ENCODE results near the gene MKRN2.
"Not testable (repeated sequence)": the region's sequence is repeated elsewhere in the genome, so short reads cannot be mapped to it uniquely, and the experiment has no call there.

MKRN2 gene, protein sequence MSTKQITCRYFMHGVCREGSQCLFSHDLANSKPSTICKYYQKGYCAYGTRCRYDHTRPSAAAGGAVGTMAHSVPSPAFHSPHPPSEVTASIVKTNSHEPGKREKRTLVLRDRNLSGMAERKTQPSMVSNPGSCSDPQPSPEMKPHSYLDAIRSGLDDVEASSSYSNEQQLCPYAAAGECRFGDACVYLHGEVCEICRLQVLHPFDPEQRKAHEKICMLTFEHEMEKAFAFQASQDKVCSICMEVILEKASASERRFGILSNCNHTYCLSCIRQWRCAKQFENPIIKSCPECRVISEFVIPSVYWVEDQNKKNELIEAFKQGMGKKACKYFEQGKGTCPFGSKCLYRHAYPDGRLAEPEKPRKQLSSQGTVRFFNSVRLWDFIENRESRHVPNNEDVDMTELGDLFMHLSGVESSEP

DNA sequence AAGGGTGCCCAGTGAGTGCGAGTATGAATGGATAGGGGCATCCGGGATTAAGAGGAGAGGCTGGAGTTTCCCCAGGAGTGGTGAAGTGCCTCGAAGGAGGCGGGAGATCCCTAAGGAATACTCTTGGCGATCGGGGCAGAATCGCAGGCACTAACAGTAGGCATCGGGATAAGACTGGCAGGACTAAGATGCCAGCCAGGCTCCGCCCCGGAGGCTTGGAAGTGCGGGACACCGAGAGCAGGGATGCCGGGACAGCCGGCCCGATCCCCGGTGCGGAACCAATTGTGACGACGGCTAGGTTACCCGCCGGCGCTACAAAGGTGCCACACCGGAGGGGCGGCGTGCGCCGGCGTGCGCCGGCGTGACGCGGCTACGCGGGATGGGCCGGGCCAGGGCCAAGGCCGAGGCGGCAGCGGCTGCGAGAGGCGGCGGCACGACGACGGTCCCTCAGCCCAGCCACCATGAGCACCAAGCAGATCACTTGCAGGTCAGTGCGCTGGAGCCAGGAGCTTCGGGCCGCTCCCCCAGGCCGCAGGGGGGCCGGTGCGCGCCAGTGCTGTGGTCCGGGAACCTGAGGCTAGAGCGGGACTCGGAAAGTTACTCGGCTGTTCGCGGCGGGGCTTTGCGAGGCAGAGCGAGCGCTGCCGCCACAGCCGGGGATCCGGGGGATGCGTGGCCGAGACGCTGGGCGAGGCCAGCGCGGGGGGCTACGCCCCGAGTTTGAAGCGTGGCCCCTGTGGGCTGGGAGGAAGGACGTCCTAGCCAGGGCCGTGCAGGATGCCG lies at the start of gene MKRN2:
TSS of gene MKRN2 (plus strand) at position 398 of the 783 bp plus-strand sequence. CDS start at position 462, 64 bp downstream.
- peak; percentile 93 for DNase-seq (ENCODE audit: low spot score)

DNA sequence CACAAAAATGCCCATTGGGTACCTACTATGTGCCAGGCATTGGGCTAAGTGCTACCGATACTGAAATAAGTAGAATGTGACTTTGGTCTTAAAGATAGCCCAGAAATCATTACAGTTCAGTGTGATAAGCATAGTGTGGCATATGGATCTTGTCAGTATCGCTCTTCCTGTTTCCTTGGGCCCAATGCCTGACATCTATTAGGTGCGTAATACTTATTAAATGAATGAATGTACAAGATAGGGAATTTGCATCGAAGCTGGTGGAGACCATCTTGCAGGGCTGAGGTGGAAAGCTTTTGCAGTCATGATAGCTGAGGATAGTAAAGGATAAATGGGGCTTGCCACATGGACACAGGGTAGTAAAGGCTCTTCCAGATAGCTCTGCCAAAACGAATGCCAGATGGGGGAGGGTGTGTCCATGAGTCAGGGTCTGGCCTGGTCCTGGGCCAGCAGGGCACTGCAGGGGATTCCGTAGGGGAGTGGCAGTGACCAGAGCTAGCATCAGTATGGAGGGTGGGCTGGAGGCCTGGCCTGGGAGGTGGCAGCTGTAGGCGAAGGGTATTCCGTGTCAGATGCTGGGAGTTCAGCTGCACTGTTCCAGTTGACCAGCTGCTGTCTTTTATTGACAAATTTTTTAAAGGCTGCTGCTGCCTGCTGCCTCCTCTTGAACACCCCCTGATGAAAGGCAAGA lies 49.2 kb upstream of the MKRN2 start:
- no peak for DNase-seq (ENCODE audit: low spot score)

DNA sequence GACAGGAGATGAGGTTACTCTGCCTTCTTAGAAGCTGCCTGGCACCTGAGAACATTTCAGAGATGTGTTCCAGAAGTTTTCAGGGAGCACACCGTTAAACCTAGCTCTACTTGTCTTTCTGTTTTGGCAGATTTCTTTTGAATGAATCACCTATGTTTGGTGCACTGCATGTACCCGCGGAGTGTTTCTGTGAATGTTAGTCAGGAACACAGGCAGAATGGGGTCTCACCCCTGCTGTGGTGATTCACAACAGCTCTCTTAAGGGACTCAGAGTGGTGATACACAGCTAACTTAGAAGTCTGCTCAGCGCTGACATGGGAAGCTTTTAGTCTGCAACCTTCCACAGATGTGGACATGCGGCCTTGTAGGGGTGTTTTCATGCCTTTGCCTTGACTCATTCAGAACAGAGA lies 48.6 kb upstream of the MKRN2 start:
- DNase-seq (ENCODE audit: low spot score) = no peak

DNA sequence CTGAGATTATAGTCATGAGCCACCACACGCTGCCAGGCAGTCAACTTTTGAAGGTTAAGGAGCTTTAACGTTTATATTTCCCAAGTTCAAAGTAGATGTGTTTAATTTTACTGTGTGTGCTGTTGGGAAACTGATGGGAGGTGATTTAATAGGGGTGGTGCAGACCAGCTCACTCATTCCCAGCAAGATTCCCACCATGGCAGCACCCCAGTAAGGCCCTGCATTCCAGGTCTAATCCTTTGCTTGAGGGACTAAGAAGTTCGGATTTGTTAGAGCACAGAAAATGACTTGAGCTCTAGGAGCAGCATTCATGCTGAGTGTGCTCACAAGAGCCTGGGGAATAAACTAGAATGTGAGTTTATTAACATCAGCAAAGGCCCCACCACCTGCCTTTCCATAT lies 47.4 kb upstream of the MKRN2 start:
- DNase-seq (ENCODE audit: low spot score) = no peak

DNA sequence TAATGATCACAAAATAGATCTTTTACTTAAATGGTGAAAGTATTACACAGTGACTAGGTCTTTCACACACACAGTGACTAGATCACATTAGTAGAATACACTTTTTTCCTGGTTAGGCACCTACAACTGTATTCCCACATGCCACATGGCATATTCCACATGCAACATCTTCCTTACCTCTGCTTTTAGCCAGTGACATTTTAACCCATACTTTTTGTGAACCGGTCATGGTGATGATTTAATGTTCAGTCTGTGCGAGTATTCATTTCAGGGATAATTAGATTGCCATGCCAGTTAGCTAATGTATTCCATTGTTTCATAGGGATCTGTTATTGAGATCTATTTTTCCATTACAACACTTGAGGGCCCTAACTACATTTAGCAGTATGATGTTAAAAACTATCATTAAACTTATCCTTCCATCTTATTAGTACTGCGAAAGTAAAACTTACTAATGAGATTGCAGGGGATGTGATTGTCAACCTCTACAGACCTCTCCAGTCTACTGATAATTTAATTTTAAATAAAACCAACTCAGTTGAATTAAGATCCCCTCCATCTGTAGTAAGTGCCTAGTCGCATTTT lies 44.3 kb upstream of the MKRN2 start:
- DNase-seq (ENCODE audit: low spot score) = no peak

DNA sequence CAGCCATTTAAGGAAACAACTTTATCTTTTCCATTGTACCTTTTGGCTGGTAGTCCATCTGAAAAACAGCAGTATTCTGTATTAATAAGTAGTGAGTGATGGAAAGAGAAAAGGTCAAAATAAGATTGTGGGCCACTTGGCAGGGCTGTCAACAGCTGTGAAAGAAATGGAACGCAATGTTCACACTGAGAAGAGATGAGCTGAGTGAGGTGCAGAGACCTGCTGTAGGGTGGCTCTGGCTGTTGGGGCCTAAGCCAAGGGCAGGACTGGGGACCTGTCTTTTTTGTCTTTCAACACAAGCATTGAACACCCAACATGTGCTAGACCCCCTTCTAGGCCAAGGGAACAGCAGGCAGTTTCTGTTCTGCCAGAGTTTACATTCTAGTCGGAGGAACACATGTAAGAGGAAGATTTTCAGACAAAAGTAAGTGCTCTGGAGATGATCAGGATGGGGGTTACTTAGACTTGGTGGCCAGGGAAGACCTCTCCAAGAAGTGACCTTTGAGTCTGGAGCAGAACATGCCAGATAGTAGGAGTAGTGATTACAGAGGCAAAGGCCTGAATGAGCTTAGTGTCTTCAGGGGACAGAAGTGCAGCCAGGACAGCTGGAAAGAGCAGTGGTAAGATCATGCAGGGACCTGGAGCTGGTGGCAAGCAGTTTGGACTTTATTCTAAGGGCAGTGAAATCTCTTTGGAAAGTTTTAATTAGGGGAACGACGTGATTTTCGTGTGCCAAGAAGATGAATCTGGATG lies 43.0 kb upstream of the MKRN2 start:
- DNase-seq (ENCODE audit: low spot score) = no peak

DNA sequence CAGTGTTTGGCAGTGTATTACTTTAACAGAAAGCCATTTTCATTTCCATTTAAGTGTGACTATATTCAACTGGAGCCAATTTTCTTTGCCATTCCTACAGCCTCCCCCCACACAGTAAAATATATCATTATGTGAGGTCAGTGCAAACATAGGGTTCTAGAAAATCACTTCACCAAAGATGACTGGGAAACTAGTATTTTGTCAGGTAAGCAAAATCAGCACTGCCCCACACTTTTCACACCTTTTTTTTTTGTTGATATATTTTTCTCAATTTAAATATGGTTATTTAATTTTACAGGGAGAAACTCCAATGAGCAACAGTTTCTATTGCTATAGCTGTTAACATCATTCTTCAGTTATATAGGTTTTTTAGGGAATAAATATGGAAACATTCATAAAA lies 41.3 kb upstream of the MKRN2 start:
- no peak for DNase-seq (ENCODE audit: low spot score)

DNA sequence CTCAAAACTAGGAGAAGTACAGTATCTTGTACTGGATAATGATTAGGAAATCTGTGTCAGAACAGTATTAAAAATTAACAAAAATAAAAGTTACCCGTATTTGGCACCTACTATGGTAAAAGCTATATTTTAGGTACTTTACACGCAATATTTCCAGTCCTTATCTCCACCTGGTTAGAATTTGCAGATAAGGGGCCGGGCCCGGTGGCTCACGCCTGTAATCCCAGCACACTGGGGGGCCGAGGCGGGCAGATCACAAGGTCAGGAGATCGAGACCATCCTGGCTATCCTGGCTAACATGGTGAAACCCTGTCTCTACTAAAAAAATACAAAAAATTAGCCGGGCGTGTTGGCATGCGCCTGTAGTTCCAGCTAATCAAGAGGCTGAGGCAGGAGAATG lies 40.0 kb upstream of the MKRN2 start:
- DNase-seq (ENCODE audit: low spot score) = no peak

DNA sequence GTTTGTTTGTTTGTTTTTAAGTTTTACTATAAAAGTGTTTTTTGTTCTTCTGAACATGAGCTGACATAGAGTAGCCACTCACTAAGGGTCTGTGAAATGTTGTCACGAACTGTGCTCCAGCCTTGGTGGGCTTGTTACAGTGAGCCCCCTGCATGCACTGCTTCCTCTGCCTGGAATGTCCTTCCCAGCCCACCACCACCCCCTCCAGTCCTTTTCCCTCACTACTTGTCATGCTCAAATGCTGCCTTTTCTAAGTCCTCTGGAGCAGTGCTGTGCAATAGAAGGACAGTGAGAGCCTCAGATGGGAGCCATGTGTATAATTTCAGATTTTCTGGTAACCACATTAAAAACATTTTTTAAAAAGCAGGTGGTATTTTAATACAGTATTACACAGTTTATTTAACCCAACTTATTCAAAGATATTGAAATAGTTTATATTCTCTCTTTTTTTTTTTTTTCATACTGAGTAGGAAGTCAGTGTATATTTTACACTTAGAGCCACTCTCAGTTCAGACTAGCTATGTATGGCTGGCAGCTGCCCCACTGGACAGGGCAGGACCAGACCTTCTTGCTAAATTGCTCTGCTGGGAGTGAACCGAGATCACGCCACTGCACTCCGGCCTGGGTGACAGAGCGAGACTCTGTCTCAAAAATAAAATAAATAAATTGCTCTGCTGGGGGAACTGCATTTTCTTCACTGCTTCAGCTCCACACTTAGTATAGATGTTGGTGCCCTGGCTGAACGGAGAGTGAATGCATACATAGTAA lies 38.4 kb upstream of the MKRN2 start:
- DNase-seq (ENCODE audit: low spot score) = peak; percentile 21

DNA sequence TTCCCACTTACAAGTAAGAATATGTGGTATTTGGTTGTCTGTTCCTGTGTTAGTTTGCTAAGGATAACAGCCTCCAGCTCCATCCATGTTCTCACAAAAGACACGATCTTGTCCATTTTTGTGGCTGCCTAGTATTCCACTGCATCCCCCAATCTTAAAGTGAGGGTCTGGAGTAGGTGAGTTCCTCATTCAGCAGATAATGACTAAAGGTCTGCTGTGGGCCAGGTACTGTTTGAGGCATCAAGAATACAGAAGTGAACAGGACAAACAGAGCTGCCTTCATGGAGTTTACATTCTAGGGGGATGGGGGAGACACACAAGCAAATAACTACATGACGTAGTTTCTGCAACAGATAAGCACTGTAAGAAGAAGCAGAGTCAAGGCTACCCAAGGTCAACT lies 35.9 kb upstream of the MKRN2 start:
- no peak for DNase-seq (ENCODE audit: low spot score)

DNA sequence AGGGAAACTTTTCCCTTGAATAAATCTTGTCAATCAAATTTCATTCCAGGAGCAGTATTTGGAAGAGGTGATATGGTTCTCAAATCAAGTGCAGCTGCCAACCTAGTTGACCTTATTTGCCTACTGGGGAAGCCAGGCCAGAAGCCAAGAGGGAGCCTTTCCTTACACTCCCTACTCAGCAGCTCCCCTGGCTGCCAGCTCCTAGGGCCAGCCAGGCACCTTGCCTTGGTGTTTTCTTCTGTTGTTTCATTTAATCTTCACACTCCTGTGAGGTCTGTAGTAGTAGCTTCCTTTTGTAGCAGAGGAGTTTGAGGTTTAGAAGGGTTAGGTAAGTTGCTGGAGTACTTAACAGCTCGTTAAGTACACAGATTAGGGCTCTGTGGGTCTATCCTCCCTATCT lies 34.2 kb upstream of the MKRN2 start:
- DNase-seq (ENCODE audit: low spot score) = no peak

DNA sequence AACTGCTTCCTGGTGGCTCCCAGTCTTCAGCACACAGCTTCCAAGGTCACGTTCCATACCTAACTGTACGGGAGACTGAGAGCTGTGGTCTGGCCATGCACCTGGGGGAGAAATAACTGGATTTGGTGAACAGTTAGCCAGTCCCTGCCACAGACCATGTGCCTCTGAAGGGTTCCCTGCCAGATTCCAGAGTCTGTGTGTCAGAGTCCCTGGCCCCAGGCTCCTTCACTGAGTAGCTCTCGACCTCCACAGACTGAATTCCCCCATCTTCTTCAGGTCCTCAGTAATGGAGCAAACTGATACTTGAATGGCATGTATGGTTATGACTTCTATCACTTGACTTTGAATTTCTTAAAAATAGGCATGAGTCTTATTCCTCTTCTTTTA lies 29.1 kb upstream of the MKRN2 start:
- no peak for DNase-seq (ENCODE audit: low spot score)

DNA sequence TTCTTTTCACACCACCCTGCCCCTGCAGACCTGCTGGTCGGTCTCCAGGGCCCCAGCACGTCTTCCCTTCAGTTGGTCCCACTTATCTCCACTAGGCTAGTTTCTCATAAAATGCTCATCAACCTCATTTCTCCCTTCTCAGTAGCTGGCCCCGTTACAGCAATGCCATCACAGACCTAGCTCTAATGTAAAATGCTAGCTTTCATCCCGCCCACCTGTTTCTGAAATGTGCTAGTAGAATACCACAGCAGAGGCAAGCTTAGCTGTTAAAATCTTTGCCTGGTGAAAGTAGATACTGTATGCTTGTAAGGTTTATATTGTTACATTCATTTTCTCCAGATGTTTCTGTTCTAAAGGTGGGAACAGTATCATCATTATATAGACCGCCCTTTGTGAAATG lies 24.7 kb upstream of the MKRN2 start:
- DNase-seq (ENCODE audit: low spot score) = no peak

DNA sequence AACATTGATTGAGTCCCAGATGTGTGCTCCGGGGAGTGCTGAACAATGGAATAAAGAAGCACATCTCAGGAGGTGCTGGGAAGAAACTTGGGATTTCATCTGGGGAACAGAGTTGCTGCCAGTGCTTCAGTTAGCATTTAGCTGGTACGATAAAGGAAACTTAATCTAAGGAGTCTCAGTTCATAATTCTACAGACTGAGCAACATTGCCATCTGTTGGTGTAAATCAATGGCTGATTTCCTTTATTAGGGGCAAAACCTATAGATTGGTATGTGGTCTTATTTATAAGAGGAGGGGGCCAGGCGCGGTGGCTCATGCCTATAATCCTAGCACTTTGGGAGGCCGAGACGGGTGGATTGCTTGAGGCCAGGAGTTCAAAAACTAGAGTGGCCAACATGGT lies 20.5 kb upstream of the MKRN2 start:
- DNase-seq (ENCODE audit: low spot score) = no peak

DNA sequence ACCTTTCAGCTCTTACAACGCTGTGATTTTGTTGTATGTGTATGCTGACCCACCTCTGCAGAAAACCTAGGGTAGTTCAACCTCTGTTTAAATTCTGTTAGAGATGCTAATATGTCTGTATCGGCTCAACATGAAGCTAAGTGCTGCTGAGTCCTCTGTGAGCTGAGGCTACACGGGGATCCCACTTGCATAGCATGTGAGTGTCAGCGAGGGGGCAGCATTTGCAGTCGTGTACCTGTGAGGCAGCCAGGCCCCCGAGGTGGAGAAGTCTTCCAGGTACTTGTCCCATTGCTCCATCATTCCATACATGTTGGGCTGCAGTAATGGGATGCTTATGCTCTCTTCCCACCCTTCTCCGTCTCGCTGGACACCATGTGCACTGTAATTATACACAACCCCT lies 15.3 kb upstream of the MKRN2 start:
- peak; percentile 58 for DNase-seq (ENCODE audit: low spot score)

DNA sequence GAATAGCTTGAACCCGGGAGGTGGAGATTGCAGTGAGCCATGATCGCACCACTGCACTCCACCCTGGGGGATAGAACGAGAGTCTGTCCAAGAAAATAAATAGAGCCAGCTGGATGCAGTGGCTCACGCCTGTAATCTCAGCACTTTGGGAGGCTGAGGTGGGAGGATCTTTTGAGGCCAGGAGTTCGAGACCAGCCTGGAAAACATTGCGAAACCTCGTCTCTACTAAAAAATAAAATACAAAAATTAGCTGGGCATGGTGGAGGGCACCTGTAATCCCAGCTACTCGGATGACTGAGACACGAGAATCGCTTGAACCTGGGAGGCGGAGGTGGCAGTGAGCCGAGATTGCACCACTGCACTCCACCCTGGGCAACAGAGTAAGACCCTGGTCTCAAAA lies 13.4 kb upstream of the MKRN2 start:
- not testable (repeated sequence) for DNase-seq (ENCODE audit: low spot score)

DNA sequence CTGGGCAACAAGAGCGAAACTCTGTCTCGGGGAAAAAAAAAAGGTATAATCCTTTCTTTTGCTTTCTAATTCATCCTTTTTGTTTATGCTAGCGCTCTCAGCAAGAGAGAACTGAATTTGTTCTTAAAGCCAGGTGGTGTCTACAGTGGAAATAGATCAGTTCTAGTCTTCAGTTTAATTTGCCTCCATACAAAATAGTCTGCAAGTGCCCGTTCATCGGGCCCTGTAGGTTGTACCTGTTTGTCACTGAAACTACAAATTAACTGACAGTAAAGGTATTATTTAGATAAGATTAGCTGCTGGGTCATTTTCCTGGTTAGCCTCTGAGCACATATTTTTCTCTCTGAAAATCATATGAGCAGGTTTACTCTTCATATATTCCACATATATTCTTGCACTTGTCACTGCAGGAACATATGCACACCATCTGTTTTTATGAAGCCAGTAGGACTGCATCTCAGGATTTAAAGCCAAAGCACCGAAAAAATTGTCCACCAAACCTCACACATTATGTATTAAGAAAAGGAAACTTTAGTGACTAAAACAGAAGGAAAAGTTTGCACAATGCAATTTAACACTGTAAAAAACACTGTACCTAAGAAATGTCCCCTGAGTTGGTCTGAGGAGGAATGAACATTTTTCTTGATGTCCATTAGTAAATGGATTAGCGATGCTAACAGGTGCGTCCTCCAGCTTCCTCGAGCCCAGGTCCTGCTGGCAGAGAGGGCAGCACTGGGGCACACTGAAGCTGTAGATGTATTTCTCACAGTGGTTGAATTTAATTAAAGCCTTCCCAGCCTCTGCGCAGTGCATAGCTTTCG lies 12.0 kb upstream of the MKRN2 start:
- DNase-seq (ENCODE audit: low spot score) = no peak

DNA sequence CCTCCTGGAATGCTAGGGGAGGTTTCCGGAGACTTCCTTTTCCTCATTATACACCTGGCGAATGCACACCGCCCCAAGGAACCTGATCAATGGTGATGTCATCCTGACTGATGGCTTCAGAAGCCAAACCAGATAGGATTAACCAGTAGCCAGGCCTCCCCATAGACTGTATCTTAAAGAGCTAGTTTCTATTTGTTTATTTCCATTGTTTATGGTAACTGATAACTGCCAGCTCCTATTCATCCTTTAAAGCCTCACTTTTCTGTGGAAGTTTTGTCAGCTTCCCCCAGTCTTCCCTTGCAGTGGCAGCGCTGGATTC lies 11.5 kb upstream of the MKRN2 start, which contains the start of gene MKRN2OS:
TSS of gene MKRN2OS (minus strand) at position 27 of the 319 bp plus-strand sequence. CDS start 35 bp downstream, outside the sequence.
- peak; percentile 52 for DNase-seq (ENCODE audit: low spot score)

DNA sequence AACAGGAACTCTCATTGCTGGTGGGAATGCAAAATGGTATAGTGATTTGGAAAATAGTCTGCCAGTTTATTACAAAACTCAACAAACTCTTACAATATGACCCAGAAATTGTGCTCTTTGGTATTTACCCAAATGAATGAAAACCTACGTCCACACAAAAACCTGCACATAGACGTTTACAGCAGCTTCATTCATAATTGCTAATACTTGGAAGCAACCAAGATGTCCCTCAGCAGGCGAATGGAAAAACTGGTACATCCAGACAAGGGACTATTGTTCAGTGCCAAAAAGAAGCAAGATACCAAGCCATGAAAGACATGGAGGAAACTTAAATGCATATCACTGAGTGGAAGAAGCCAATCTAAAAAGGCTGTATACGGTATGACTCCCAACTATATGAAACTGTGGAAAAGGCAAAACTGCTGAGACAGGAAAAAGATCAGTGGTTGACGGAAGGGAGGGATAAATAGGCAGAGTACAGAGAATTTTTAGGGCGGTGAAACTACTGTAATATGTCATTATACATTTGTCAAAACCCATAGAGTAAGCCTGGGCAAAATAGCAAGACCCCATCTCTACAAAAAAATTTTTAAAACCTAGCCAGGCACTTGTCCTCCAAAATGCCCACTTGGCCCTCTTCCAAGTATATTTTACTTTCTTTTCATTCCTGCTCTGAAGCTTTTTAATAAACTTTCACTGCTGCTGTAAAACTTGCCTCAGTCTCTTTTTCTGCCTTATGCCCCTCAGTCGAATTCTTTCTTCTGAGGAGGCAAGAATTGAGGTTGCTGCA lies 6.7 kb upstream of the MKRN2 start:
- no peak for DNase-seq (ENCODE audit: low spot score)

Data from iPS-NIHi11 (cell line).